Nephron (organoid): ENCODE data around the gene L3MBTL4.
A peak's percentile ranks its signal among the peaks of the same experiment; 100 is the strongest.

Experiments used
- H3K27ac Mint-ChIP-seq, 3 experiments: 2 replicates each; pipeline ENCODE4 v1.8.0; 2020; ENCODE audit warnings: mixed read lengths in 3 of 3, mild to moderate bottlenecking in 2 of 3, moderate library complexity in 1 of 3
- H3K27me3 Mint-ChIP-seq: 2 replicates; pipeline ENCODE4 v1.8.0; 2021; ENCODE audit warnings: low read depth, mild to moderate bottlenecking, moderate library complexity, mixed read lengths
- H3K36me3 Mint-ChIP-seq: 2 replicates; pipeline ENCODE4 v1.8.0; 2020; ENCODE audit warnings: low read depth, mixed read lengths
- H3K4me1 Mint-ChIP-seq: 2 replicates; pipeline ENCODE4 v1.8.0; 2020; ENCODE audit warnings: mixed read lengths
- H3K4me3 Mint-ChIP-seq, 3 experiments: 2 replicates each; pipeline ENCODE4 v1.8.0; 2020; ENCODE audit warnings: mild to moderate bottlenecking in 3 of 3, mixed read lengths in 3 of 3, moderate library complexity in 2 of 3
- H3K9me3 Mint-ChIP-seq: 2 replicates; pipeline ENCODE4 v1.8.0; 2020; ENCODE audit warnings: mixed read lengths
- CTCF ChIP-seq, 3 experiments: fragments of 200-600 bp; sonication (generic); IDR thresholded peaks; one replicate each; pipeline ENCODE4 v1.5.0; 2021; ENCODE audit warnings: antibody characterized with exemption in 3 of 3; ENCODE audit not compliant: unreplicated experiment in 3 of 3

L3MBTL4 gene

GRCh38 chr18:5961828-5962150, 452.9 kb downstream of the L3MBTL4 start:
- H3K36me3 Mint-ChIP-seq, result no peaks in the 10 kb centered on the region
- peak overlapping the region; percentile 7 to 22 (median 15) for H3K27ac Mint-ChIP-seq
- H3K9me3 Mint-ChIP-seq, result no peaks in the 10 kb centered on the region
- H3K4me3 Mint-ChIP-seq, result peak overlapping the region in 2 of 3 experiments; percentile 15 to 52
- peaks cover 27% of the 10 kb centered on the region for H3K4me1 Mint-ChIP-seq
- H3K27me3 Mint-ChIP-seq, result peaks cover 29% of the 10 kb centered on the region
- TF ChIP-seq CTCF (IDR thresholded peaks at IDR 0.05; ENCODE audit: unreplicated experiment in 3 of 3), result no peak

GRCh38 chr18:5961097-5961827, 453.4 kb downstream of the L3MBTL4 start:
- no peaks in the 10 kb centered on the region for H3K36me3 Mint-ChIP-seq
- peaks cover 26% of the 10 kb centered on the region for H3K27me3 Mint-ChIP-seq
- H3K9me3 Mint-ChIP-seq, result no peaks in the 10 kb centered on the region
- TF ChIP-seq CTCF (IDR thresholded peaks at IDR 0.05; ENCODE audit: unreplicated experiment in 3 of 3), result no peak
- no peak overlapping the region for H3K4me3 Mint-ChIP-seq
- H3K27ac Mint-ChIP-seq, result no peak overlapping the region
- peaks cover 27% of the 10 kb centered on the region for H3K4me1 Mint-ChIP-seq

- TF ChIP-seq CTCF (IDR thresholded peaks at IDR 0.05; ENCODE audit: unreplicated experiment in 3 of 3), result no peak
- H3K9me3 Mint-ChIP-seq, result no peaks in the 10 kb centered on the region
- H3K36me3 Mint-ChIP-seq, result no peaks in the 10 kb centered on the region
- peaks cover 27% of the 10 kb centered on the region for H3K4me1 Mint-ChIP-seq
- peaks cover 21% of the 10 kb centered on the region for H3K27me3 Mint-ChIP-seq
- H3K4me3 Mint-ChIP-seq, result no peak overlapping the region
- H3K27ac Mint-ChIP-seq, result no peak overlapping the region
These were observed 455.9 kb downstream of the L3MBTL4 start for GRCh38 chr18:5958822-5959221.

GRCh38 chr18:5955861-5956260, 458.9 kb downstream of the L3MBTL4 start:
- Mint-ChIP-seq H3K27me3 (peaks cover 7% of the 10 kb centered on the region), H3K27ac (no peak overlapping the region), H3K4me3 (no peak overlapping the region), H3K4me1 (peaks cover 6% of the 10 kb centered on the region), H3K9me3 (no peaks in the 10 kb centered on the region), H3K36me3 (no peaks in the 10 kb centered on the region)
- no peak for TF ChIP-seq CTCF (IDR thresholded peaks at IDR 0.05; ENCODE audit: unreplicated experiment in 3 of 3)

GRCh38 chr18:5951515-5952091, 463.1 kb downstream of the L3MBTL4 start:
- Mint-ChIP-seq H3K9me3 (no peaks in the 10 kb centered on the region), H3K4me1 (no peaks in the 10 kb centered on the region), H3K4me3 (no peak overlapping the region), H3K27me3 (peaks cover 4% of the 10 kb centered on the region), H3K27ac (no peak overlapping the region), H3K36me3 (no peaks in the 10 kb centered on the region)
- TF ChIP-seq CTCF (IDR thresholded peaks at IDR 0.05; ENCODE audit: unreplicated experiment in 3 of 3), result no peak

- Mint-ChIP-seq H3K4me3 (no peak overlapping the region), H3K36me3 (no peaks in the 10 kb centered on the region), H3K27me3 (no peaks in the 10 kb centered on the region), H3K27ac (no peak overlapping the region), H3K9me3 (no peaks in the 10 kb centered on the region), H3K4me1 (no peaks in the 10 kb centered on the region)
- no peak for TF ChIP-seq CTCF (IDR thresholded peaks at IDR 0.05; ENCODE audit: unreplicated experiment in 3 of 3)
These were observed 465.9 kb downstream of the L3MBTL4 start for GRCh38 chr18:5948781-5949180.
